Pericardium fibroblast (primary cell): ENCODE results near the gene CFAP210. TPM values are rescaled to one million over a fixed set of nuclear protein-coding genes. Genes with fewer than 3 reads are reported as not detected.

Experiments
- total RNA-seq: library from RNA; depleted of rRNA; stranded (reverse); fragments of >200 nt; gene quantifications from 2 replicates; pipeline ENCODE4 v1.2.3, GENCODE V29; 2015

Gene CFAP210, protein sequence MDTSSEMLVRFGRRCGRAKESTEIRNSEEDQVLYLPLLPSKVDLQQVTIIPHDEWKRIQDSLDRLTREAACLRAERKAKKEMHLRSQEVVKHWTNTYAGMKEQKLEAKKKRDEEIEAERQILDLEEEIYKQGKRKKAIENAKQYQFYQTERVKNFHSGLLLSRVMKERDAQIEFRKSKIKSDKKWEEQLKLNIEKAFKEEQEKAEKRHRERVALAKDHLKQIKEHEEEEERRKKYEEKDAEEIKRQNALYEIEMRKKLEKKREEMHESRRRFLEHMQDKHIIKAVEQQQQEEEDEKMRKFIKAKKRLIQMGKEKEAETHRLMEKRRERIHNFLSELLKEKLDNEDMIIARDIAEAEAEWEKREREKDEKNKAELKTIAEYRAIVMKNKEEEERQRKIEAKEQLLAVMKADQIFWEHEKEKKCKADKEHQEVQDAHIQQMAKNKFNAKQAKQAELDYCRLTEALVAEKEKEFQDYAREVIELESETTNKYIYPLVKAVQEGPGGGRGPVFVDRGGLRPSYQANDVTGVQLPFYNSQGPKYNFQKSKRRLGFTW
- not detected in 2 replicates for total RNA-seq

DNA sequence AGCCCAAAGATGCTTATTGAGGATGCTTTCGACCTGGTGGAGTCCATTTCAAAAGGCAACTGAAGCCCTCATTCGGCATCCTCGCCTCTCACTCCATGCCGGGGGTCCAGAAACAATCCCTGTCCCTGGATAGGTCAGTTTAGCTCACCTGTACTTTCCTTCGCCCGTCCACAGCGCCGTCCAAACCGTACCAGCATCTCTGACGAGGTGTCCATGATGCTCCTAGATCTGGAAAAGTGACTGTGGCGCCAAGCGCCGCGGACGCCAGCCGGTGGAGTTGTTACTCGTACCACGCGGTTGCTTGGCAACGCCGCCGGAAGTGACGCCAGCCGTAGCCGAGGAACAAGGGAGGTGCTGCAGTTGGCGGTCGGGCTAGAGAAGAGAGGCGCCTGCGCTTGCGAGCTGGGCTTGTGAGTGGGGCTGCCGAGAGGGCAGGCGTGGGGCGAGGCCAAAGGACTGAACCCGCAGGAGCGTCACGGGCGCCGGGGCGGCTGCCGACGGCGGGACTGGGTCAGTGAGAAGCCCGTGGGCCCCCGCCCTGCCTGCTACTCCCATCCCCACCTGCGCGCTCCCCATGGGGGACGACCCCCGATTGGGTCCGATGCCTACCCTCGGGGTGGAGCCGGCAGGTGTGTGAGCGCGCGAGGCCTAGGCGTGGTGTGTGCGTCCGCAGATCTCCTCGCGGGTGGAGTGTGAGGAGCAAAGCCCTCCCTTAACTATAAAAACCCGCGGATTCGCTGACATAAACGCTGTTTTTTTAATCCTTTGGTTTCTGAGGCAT lies at the start of gene CFAP210, which contains the start of gene PHOSPHO2:
Gene CFAP210, minus strand, starts transcription at position 293 of the 781 bp plus-strand sequence. Its CDS starts 78 bp downstream, at position 215.
Gene PHOSPHO2, plus strand, starts transcription at position 357 of the 781 bp plus-strand sequence. CDS start 6,503 bp downstream, outside the sequence.

Other genes with a start within 250 kb of the CFAP210 start
- gene BBS5, start 214.9 kb downstream of the CFAP210 start, total RNA-seq, result 4.1 and 7.7 TPM in 2 replicates
- gene KLHL41, start 184.7 kb downstream of the CFAP210 start, total RNA-seq, result 0.12 and 4.6 TPM in 2 replicates
- 7.0 and 8.8 TPM in 2 replicates for gene FASTKD1, start 120.5 kb downstream of the CFAP210 start, total RNA-seq
- gene PPIG, start 110.1 kb downstream of the CFAP210 start, total RNA-seq, result 12.5 and 14.2 TPM in 2 replicates
- 0.60 and 1.1 TPM in 2 replicates for gene PHOSPHO2, start 64 bp upstream of the CFAP210 start, total RNA-seq
- 0.35 and 1.0 TPM in 2 replicates for gene KLHL23, start 39.4 kb upstream of the CFAP210 start, total RNA-seq
- 67.0 and 89.0 TPM in 2 replicates for gene SSB, start 104.5 kb upstream of the CFAP210 start, total RNA-seq
- 50.4 and 99.0 TPM in 2 replicates for gene METTL5, start 130.5 kb upstream of the CFAP210 start, total RNA-seq
- gene UBR3, start 133.0 kb upstream of the CFAP210 start, total RNA-seq, result 13.1 and 13.4 TPM in 2 replicates